Fibroblast of lung (primary cell): Measurements from ENCODE around the gene LSS. TPM values are rescaled to one million over a fixed set of nuclear protein-coding genes. Genes with fewer than 3 reads are reported as not detected.

Experiments used
- DNase-seq, 2 donors: peaks; one replicate each; pipeline versions ENCODE4 v3.0.0 to v3.0.0-alpha.2; 2010; ENCODE audit warnings: low read depth in 2 of 2
- H2AFZ ChIP-seq: 2 replicates; pipeline ENCODE4 v1.5.1; 2012; ENCODE audit warnings: low read length, control low read depth, inconsistent platforms
- H3K27ac ChIP-seq: 2 replicates; pipeline ENCODE4 v1.5.1; 2011; ENCODE audit warnings: low read length, control low read depth; ENCODE audit not compliant: insufficient read depth
- H3K27me3 ChIP-seq: 2 replicates; pipeline ENCODE4 v1.5.1; 2011; ENCODE audit warnings: mild to moderate bottlenecking, low read length; ENCODE audit not compliant: control insufficient read depth, insufficient read depth
- H3K36me3 ChIP-seq: 2 replicates; pipeline ENCODE4 v1.5.1; 2011; ENCODE audit warnings: low read length; ENCODE audit not compliant: control insufficient read depth, insufficient read depth
- H3K4me1 ChIP-seq: 2 replicates; pipeline ENCODE4 v1.5.1; 2011; ENCODE audit warnings: low read length; ENCODE audit not compliant: control insufficient read depth, insufficient read depth; ENCODE audit errors: extremely low read depth
- H3K4me2 ChIP-seq: 2 replicates; pipeline ENCODE4 v1.5.1; 2011; ENCODE audit warnings: low read length, control low read depth; ENCODE audit not compliant: insufficient read depth; ENCODE audit errors: extremely low read depth
- H3K4me3 ChIP-seq, 4 experiments: fragments of 200-600 bp in 1 of 4; sonication (generic) in 1 of 4; replicated peaks in 1 of 4; 2 replicates each; pipeline ENCODE4 v1.5.1; 2011 to 2016; ENCODE audit warnings: low read length in 4 of 4, low read depth in 3 of 4, mild to moderate bottlenecking in 3 of 4, control low read depth in 2 of 4, inconsistent platforms in 1 of 4, mixed read lengths in 1 of 4; ENCODE audit not compliant: insufficient read depth in 1 of 4; ENCODE audit errors: control extremely low read depth in 1 of 4
- H3K79me2 ChIP-seq: 2 replicates; pipeline ENCODE4 v1.5.1; 2012; ENCODE audit warnings: mild to moderate bottlenecking, low read length, inconsistent platforms; ENCODE audit not compliant: control insufficient read depth, insufficient read depth
- H3K9ac ChIP-seq: 2 replicates; pipeline ENCODE4 v1.5.1; 2011; ENCODE audit warnings: mild to moderate bottlenecking, low read length, control low read depth; ENCODE audit not compliant: insufficient read depth
- H3K9me3 ChIP-seq: 2 replicates; pipeline ENCODE4 v1.5.1; 2012; ENCODE audit warnings: low read depth, low read length; ENCODE audit not compliant: control insufficient read depth, insufficient read depth
- H4K20me1 ChIP-seq: 2 replicates; pipeline ENCODE4 v1.5.1; 2011; ENCODE audit warnings: low read length; ENCODE audit not compliant: control insufficient read depth, insufficient read depth; ENCODE audit errors: extremely low read depth
- CTCF ChIP-seq, 2 donors: IDR thresholded peaks in 1 of 2; conservative IDR thresholded peaks in 1 of 2; 1 replicate in 1 of 2; 2 replicates in 1 of 2; pipeline ENCODE4 v1.5.1; 2011 to 2012; ENCODE audit warnings: low read length in 2 of 2, control low read depth in 1 of 2, inconsistent platforms in 1 of 2, low read depth in 1 of 2, mild to moderate bottlenecking in 1 of 2
- EZH2 ChIP-seq: IDR thresholded peaks from 2 replicates; pipeline ENCODE4 v1.5.1; 2012; ENCODE audit warnings: low read length, control low read depth, mild to moderate bottlenecking; ENCODE audit errors: missing control alignments
- polyA plus RNA-seq, 2 donors: library from polyadenylated mRNA; depleted of rRNA in 1 of 2; stranded (reverse) in 1 of 2; unstranded in 1 of 2; fragments of >200 nt; gene quantifications; 2 replicates each; pipeline ENCODE4 v1.2.1, GENCODE V29; 2011 to 2012; ENCODE audit warnings: missing spikeins in 1 of 2
- total RNA-seq: library from RNA; depleted of rRNA; stranded (reverse); fragments of >200 nt; gene quantifications from 2 replicates; pipeline ENCODE4 v1.2.1, GENCODE V29; 2014

The LSS gene
- total and polyA plus RNA-seq, 2 donors (not counting 1 experiment from before 2014, with no cell fraction given), result 97.6 to 252 TPM

DNA sequence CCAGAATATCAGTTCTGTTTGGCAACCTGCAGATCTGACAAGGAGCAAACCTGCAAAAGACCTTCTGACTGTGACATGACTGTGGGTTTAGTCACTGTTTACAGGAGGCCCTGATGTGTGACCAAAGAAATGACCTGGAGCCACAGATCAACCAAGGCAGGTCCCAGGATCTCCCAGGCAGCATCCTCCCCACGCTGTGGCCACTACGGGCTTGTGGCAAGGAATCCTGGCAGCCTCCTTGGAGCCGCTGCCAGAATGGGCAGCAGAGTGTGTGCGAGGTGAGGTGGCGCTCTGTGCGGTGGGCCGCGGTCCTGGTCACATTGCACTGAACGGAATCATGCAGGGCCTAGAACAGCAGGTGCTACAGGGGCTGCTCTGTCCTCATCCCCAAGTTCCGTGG lies 40.9 kb upstream of the LSS start:
- Histone ChIP-seq H3K4me1 (no peaks in the 10 kb centered on the region), H3K27me3 (no peaks in the 10 kb centered on the region), H3K9me3 (no peaks in the 10 kb centered on the region), H3K79me2 (no peaks in the 10 kb centered on the region), H3K4me3 (no peak overlapping the region), H2AFZ (no peak overlapping the region), H4K20me1 (no peaks in the 10 kb centered on the region), H3K27ac (no peak overlapping the region), H3K4me2 (no peak overlapping the region), H3K9ac (no peak overlapping the region), H3K36me3 (peaks cover 34% of the 10 kb centered on the region)
- TF ChIP-seq CTCF (conservative IDR thresholded peaks at IDR 0.05 in 1 of 2, IDR thresholded peaks at IDR 0.05 in 1 of 2; ENCODE audit: low read depth in 1 of 2, low read length in 2 of 2) (no peak), EZH2 (no peak)
- no peak for DNase-seq

- H3K79me2 ChIP-seq, result no peaks in the 10 kb centered on the region
- no peak overlapping the region for H2AFZ ChIP-seq
- no peak overlapping the region for H3K4me3 ChIP-seq
- TF ChIP-seq CTCF (conservative IDR thresholded peaks at IDR 0.05 in 1 of 2, IDR thresholded peaks at IDR 0.05 in 1 of 2; ENCODE audit: low read depth in 1 of 2, low read length in 2 of 2), result no peak
- no peak for TF ChIP-seq EZH2
- H3K27ac ChIP-seq, result no peak overlapping the region
- H3K9ac ChIP-seq, result no peak overlapping the region
- H3K27me3 ChIP-seq, result no peaks in the 10 kb centered on the region
- no peak for DNase-seq
- H3K36me3 ChIP-seq, result peaks cover 37% of the 10 kb centered on the region
- no peak overlapping the region for H3K4me2 ChIP-seq
- H3K9me3 ChIP-seq, result no peaks in the 10 kb centered on the region
- no peaks in the 10 kb centered on the region for H3K4me1 ChIP-seq
- H4K20me1 ChIP-seq, result no peaks in the 10 kb centered on the region
Observed at GRCh38 chr21:46268371-46268770, 39.8 kb upstream of the LSS start.

- Histone ChIP-seq H3K9ac (no peak overlapping the region), H4K20me1 (no peaks in the 10 kb centered on the region), H2AFZ (no peak overlapping the region), H3K4me3 (no peak overlapping the region), H3K79me2 (no peaks in the 10 kb centered on the region), H3K9me3 (no peaks in the 10 kb centered on the region), H3K27me3 (no peaks in the 10 kb centered on the region), H3K4me1 (no peaks in the 10 kb centered on the region), H3K4me2 (no peak overlapping the region), H3K27ac (no peak overlapping the region), H3K36me3 (peaks cover 32% of the 10 kb centered on the region)
- DNase-seq, result no peak
- no peak for TF ChIP-seq EZH2
- TF ChIP-seq CTCF (conservative IDR thresholded peaks at IDR 0.05 in 1 of 2, IDR thresholded peaks at IDR 0.05 in 1 of 2; ENCODE audit: low read depth in 1 of 2, low read length in 2 of 2), result no peak
Observed at GRCh38 chr21:46266946-46267345, 38.4 kb upstream of the LSS start.
